ENCODE measurements around the gene PXDN.

The PXDN gene

GRCh38 chr2:1617425-1618021, 126.8 kb downstream of the PXDN start:
- H3K9me3 ChIP-seq (ENCODE audit: control insufficient read depth, insufficient read depth, low read depth, low read length): no peaks in the 10 kb centered on the region
- 0 out of 2 replicates have a peak, but pooled peaks cover 3% of the 10 kb centered on the region for H3K4me1 ChIP-seq (ENCODE audit: control insufficient read depth, insufficient read depth, low read length)
- no peak overlapping the region for H3K27ac ChIP-seq (ENCODE audit: extremely low read depth, low read depth, low read length)
- ChIA-PET CTCF (no interaction called here), POLR2A (no interaction called here)
- H3K36me3 ChIP-seq (ENCODE audit: control insufficient read depth in 2 of 2, insufficient read depth in 1 of 2, low read length in 2 of 2): no peaks in the 10 kb centered on the region
- no peak overlapping the region for H3K4me3 ChIP-seq (ENCODE audit: low read depth, low read length)
- no peak for TF ChIP-seq ZNF10 (tag by site-specific recombination; IDR thresholded peaks at IDR 0.05)
- no peak for TF ChIP-seq ZNF555 (tag by site-specific recombination; conservative IDR thresholded peaks at IDR 0.05)
- TF ChIP-seq KLF9 (tag by site-specific recombination; IDR thresholded peaks at IDR 0.05; ENCODE audit: low read depth): no peak
- no peak for TF ChIP-seq ZNF148 (tag by site-specific recombination; IDR thresholded peaks at IDR 0.05; ENCODE audit: borderline replicate concordance)
- TF ChIP-seq FEZF1 (tag by site-specific recombination; IDR thresholded peaks at IDR 0.05): no peak
- no peak for TF ChIP-seq ZFHX2 (tag by site-specific recombination; conservative IDR thresholded peaks at IDR 0.05)
- TF ChIP-seq ZNF660 (tag by site-specific recombination; IDR thresholded peaks at IDR 0.05): no peak
- TF ChIP-seq ZNF2 (tag by site-specific recombination; IDR thresholded peaks at IDR 0.05): no peak
- no peak for TF ChIP-seq ZNF843 (tag by site-specific recombination; IDR thresholded peaks at IDR 0.05)
- no peak for TF ChIP-seq KLF8 (tag by site-specific recombination; IDR thresholded peaks at IDR 0.05)
- no peak for TF ChIP-seq ZBTB49 (tag by site-specific recombination; IDR thresholded peaks at IDR 0.05; ENCODE audit: low read depth)
- TF ChIP-seq ZNF335 (tag by site-specific recombination; conservative IDR thresholded peaks at IDR 0.05): no peak
- no peak for TF ChIP-seq PRDM4 (tag by site-specific recombination; IDR thresholded peaks at IDR 0.05)
- TF ChIP-seq ZSCAN23 (tag by site-specific recombination; IDR thresholded peaks at IDR 0.05): no peak
- no peak for TF ChIP-seq BCL11B (tag by site-specific recombination; IDR thresholded peaks at IDR 0.05; ENCODE audit: low read depth)
- TF ChIP-seq ZNF292 (tag by site-specific recombination; IDR thresholded peaks at IDR 0.05; ENCODE audit: borderline replicate concordance, low read depth): no peak
- TF ChIP-seq ZNF521 (tag by site-specific recombination; IDR thresholded peaks at IDR 0.05): no peak
- TF ChIP-seq ZNF747 (tag by site-specific recombination; IDR thresholded peaks at IDR 0.05): no peak
- TF ChIP-seq BCL11A (tag by site-specific recombination; IDR thresholded peaks at IDR 0.05; ENCODE audit: low read depth): no peak
- no peak for TF ChIP-seq ZSCAN30 (tag by site-specific recombination; IDR thresholded peaks at IDR 0.05)

Measured in HEK293 (cell line).